Measurements from ENCODE around the gene TTC22.

- no peak for TF ChIP-seq NR2C2 (CRISPR knock-in tag; IDR thresholded peaks at IDR 0.05)
- no peak for TF ChIP-seq ZNF425 (CRISPR knock-in tag; conservative IDR thresholded peaks at IDR 0.05)
- TF ChIP-seq USF2 (CRISPR knock-in tag; IDR thresholded peaks at IDR 0.05), result no peak
- no peak for TF ChIP-seq ETV6 (CRISPR knock-in tag; IDR thresholded peaks at IDR 0.05)
Measured at GRCh38 chr1:54736685-54737084, 64.4 kb downstream of the TTC22 start.
